ENCODE data around the gene SAP30L. TPM values are rescaled to one million over a fixed set of nuclear protein-coding genes. Genes with fewer than 3 reads are reported as not detected.

SAP30L gene
- total RNA-seq, 2 donors from 2014 or later: 27.7 to 40.3 TPM

DNA sequence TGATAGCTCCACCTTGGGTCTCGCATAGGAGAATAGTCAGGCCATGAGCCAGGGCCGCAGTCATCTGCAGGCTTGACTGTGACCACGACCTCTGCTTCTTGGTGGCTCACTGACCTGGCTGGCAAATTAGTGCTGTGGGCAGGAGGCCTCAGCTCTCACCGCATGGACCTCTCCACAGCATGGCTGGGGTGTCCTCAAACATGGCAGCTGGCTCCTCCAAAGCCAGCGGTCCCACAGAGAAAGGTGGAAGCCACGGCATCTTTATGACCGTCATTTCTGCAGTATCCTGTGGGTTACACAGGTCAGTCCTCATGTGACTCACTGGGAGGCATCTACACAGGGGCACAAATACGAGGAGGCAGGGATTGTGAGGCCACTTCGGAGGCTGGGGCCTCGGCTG is 43.2 kb upstream of the SAP30L start:
- no peak overlapping the region for H3K27ac Mint-ChIP-seq
- Histone ChIP-seq H3K9ac (ENCODE audit: extremely low read depth, low read length, poor library complexity, severe bottlenecking) (no peak overlapping the region), H3K36me3 (ENCODE audit: control insufficient read depth, insufficient read depth, low read length) (peaks cover 17% of the 10 kb centered on the region), H3K27ac (ENCODE audit: low read depth, low read length) (no peak overlapping the region), H3K9me3 (ENCODE audit: control insufficient read depth, low read length) (no peaks in the 10 kb centered on the region), H3K27me3 (ENCODE audit: control insufficient read depth, insufficient read depth, low read length, poor library complexity, severe bottlenecking) (no peaks in the 10 kb centered on the region), H3K4me3 (ENCODE audit: low read length) (no peak overlapping the region), H3K4me1 (ENCODE audit: control insufficient read depth, insufficient read depth, low read length) (peaks cover 7% of the 10 kb centered on the region)
- peaks cover 19% of the 10 kb centered on the region for H3K4me1 Mint-ChIP-seq
- no peak overlapping the region for H3K4me3 Mint-ChIP-seq
- no peaks in the 10 kb centered on the region for H3K9me3 Mint-ChIP-seq
- H3K27me3 Mint-ChIP-seq (ENCODE audit: insufficient read depth): peaks cover 55% of the 10 kb centered on the region
- no peak for TF ChIP-seq CTCF (conservative IDR thresholded peaks at IDR 0.05)
- WGBS, 2 experiments (ENCODE audit: insufficient coverage in 1 of 2, insufficient read length in 1 of 2): 94 to 100% methylated on average over 7 to 10 of the region's 10 CpGs
- DNase-seq: no peak
- H3K36me3 Mint-ChIP-seq (ENCODE audit: low read depth): no peaks in the 10 kb centered on the region

DNA sequence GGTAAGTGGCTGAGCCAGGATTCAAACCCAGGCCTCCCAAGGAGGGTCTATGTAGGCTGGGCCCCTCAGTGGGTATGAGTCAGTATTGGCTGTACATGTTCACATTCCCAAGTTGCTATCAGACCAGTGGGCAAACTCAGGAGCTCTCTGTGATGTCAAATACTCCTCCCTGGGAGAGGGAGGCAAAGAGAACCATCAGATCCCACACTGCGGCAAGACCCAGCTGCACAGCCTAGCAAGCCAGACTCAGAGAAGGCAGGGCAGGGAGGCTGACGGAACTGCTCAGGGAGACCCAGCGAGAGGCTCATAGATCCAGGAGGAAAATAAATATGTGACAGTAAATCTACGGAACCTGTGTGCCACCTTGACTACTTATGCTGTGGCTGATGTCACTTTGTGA is 42.6 kb upstream of the SAP30L start:
- H3K36me3 ChIP-seq (ENCODE audit: control insufficient read depth, insufficient read depth, low read length): peaks cover 17% of the 10 kb centered on the region
- H3K9ac ChIP-seq (ENCODE audit: extremely low read depth, low read length, poor library complexity, severe bottlenecking): no peak overlapping the region
- H3K36me3 Mint-ChIP-seq (ENCODE audit: low read depth): no peaks in the 10 kb centered on the region
- no peak overlapping the region for H3K4me3 ChIP-seq (ENCODE audit: low read length)
- WGBS, 2 experiments (ENCODE audit: insufficient coverage in 1 of 2, insufficient read length in 1 of 2): 96 to 100% methylated on average over 3 to 4 of the region's 4 CpGs
- no peaks in the 10 kb centered on the region for H3K27me3 ChIP-seq (ENCODE audit: control insufficient read depth, insufficient read depth, low read length, poor library complexity, severe bottlenecking)
- no peak overlapping the region for H3K4me3 Mint-ChIP-seq
- H3K9me3 Mint-ChIP-seq: no peaks in the 10 kb centered on the region
- peaks cover 11% of the 10 kb centered on the region for H3K4me1 ChIP-seq (ENCODE audit: control insufficient read depth, insufficient read depth, low read length)
- peaks cover 56% of the 10 kb centered on the region for H3K27me3 Mint-ChIP-seq (ENCODE audit: insufficient read depth)
- no peaks in the 10 kb centered on the region for H3K9me3 ChIP-seq (ENCODE audit: control insufficient read depth, low read length)
- peaks cover 25% of the 10 kb centered on the region for H3K4me1 Mint-ChIP-seq
- DNase-seq: no peak
- no peak for TF ChIP-seq CTCF (conservative IDR thresholded peaks at IDR 0.05)
- no peak overlapping the region for H3K27ac ChIP-seq (ENCODE audit: low read depth, low read length)
- no peak overlapping the region for H3K27ac Mint-ChIP-seq

DNA sequence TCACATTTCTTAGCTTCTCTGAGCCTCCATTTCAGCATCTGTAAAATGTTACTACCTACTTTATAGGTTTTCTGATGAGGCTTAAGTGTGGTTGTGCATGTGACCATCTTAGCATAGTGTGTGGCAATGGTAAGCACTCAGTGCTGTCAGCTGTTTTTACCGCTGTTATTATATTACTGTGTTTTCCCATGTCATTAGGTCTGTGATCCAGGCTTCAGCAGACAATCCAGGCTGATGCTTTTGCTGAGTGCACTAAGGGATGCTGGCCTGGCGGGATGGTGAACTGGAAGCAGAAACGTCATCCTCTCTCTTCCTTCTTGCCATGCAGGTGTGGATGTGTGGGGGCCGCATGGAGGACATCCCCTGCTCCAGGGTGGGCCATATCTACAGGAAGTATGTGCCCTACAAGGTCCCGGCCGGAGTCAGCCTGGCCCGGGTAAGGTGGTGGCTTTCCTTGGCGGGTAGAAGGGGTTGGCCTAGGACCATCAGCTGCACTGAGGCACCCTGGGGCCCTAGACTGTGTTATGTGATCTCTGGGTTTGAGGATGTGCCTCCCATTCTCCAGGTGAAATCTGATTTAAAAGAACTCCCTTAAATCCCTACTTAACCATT is 41.9 kb upstream of the SAP30L start:
- H3K9me3 Mint-ChIP-seq: no peaks in the 10 kb centered on the region
- peaks cover 17% of the 10 kb centered on the region for H3K36me3 ChIP-seq (ENCODE audit: control insufficient read depth, insufficient read depth, low read length)
- WGBS, 2 experiments (ENCODE audit: insufficient coverage in 1 of 2, insufficient read length in 1 of 2): 87 to 90% methylated on average over 7 to 8 of the region's 8 CpGs
- H3K9me3 ChIP-seq (ENCODE audit: control insufficient read depth, low read length): no peaks in the 10 kb centered on the region
- H3K27me3 ChIP-seq (ENCODE audit: control insufficient read depth, insufficient read depth, low read length, poor library complexity, severe bottlenecking): no peaks in the 10 kb centered on the region
- H3K27ac Mint-ChIP-seq: no peak overlapping the region
- H3K4me1 Mint-ChIP-seq: peaks cover 28% of the 10 kb centered on the region
- H3K4me3 Mint-ChIP-seq: no peak overlapping the region
- H3K27ac ChIP-seq (ENCODE audit: low read depth, low read length): no peak overlapping the region
- H3K4me1 ChIP-seq (ENCODE audit: control insufficient read depth, insufficient read depth, low read length): peaks cover 11% of the 10 kb centered on the region
- H3K27me3 Mint-ChIP-seq (ENCODE audit: insufficient read depth): peaks cover 59% of the 10 kb centered on the region
- DNase-seq: no peak
- TF ChIP-seq CTCF (conservative IDR thresholded peaks at IDR 0.05): no peak
- no peak overlapping the region for H3K4me3 ChIP-seq (ENCODE audit: low read length)
- H3K9ac ChIP-seq (ENCODE audit: extremely low read depth, low read length, poor library complexity, severe bottlenecking): no peak overlapping the region
- H3K36me3 Mint-ChIP-seq (ENCODE audit: low read depth): no peaks in the 10 kb centered on the region
